ENCODE results near the gene TSPAN14. TPM values are rescaled to one million over a fixed set of nuclear protein-coding genes. Genes with fewer than 3 reads are reported as not detected.

The TSPAN14 gene
- total RNA-seq, 4 donors from 2014 or later = 56.1 to 105 (median 83.1) TPM

GRCh38 chr10:80429521-80429973 lies 24.6 kb upstream of the TSPAN14 start:
- TF ChIP-seq CTCF (IDR thresholded peaks at IDR 0.05; ENCODE audit: low read depth) = no peak

- TF ChIP-seq CTCF (IDR thresholded peaks at IDR 0.05; ENCODE audit: low read depth) = no peak
These were observed 21.0 kb upstream of the TSPAN14 start for GRCh38 chr10:80433134-80433533.

- no peak for TF ChIP-seq CTCF (IDR thresholded peaks at IDR 0.05; ENCODE audit: low read depth)
These were observed 17.5 kb upstream of the TSPAN14 start for GRCh38 chr10:80436446-80437098.

- TF ChIP-seq CTCF (IDR thresholded peaks at IDR 0.05; ENCODE audit: low read depth) = no peak
These were observed 16.9 kb upstream of the TSPAN14 start for GRCh38 chr10:80437227-80437626.

- no peak for TF ChIP-seq CTCF (IDR thresholded peaks at IDR 0.05; ENCODE audit: low read depth)
These were observed 12.3 kb upstream of the TSPAN14 start for GRCh38 chr10:80441831-80442230.

GRCh38 chr10:80442879-80443278 lies 11.2 kb upstream of the TSPAN14 start:
- no peak for TF ChIP-seq CTCF (IDR thresholded peaks at IDR 0.05; ENCODE audit: low read depth)

GRCh38 chr10:80443531-80443974 lies 10.6 kb upstream of the TSPAN14 start:
- TF ChIP-seq CTCF (IDR thresholded peaks at IDR 0.05; ENCODE audit: low read depth) = no peak

All from subcutaneous adipose tissue (tissue), 4 donors.